ENCODE measurements around the gene CDH4. TPM values are rescaled to one million over a fixed set of nuclear protein-coding genes. Genes with fewer than 3 reads are reported as not detected.
A peak's percentile ranks its signal among the peaks of the same experiment; 100 is the strongest.

Gene CDH4
- total and polyA plus RNA-seq, 2 of the 4 experiments (the other 2 are of a cell fraction) = 1.6 to 3.5 TPM

DNA sequence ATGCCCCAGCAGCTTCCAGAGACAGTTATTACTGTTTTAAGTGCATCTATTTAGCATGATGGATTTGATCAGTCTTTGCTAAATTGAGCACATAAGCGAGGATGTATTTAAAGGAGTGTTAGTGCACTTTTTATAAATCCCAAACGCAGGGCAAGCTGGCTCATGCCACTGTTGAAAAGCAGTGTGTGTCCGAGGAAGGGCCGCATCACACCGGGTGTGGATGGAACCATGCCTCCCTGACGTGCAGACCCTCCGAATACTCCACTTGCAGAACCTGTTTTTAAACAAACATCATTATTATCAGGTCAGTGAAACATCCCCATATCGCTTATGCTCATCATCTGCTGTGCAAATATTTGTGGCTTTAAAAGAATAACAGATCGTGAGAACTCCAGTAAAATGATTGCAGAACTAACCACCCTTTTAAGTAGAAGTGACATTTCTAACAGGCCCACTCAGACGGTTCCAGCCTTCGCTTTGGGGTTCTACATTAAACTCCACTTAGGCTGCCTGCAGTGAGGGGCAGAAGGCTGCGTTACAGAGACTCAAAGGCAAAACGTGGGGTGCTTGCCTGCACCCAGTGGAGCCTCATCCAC is 190.1 kb downstream of the CDH4 start:
- Histone ChIP-seq H3K4me1 (ENCODE audit: control insufficient read depth, insufficient read depth, low read length) (0 out of 2 replicates have a peak, but pooled peaks cover 2% of the 10 kb centered on the region), H3K36me3 (ENCODE audit: control insufficient read depth, insufficient read depth, low read length) (no peaks in the 10 kb centered on the region), H3K79me1 (ENCODE audit: low read depth in 1 of 2, low read length in 2 of 2) (no peaks in the 10 kb centered on the region; a peak in 1 of 4 replicates), H3K9me3 (ENCODE audit: control insufficient read depth, insufficient read depth, low read length) (no peaks in the 10 kb centered on the region), H3K4me2 (ENCODE audit: low read depth, low read length) (no peak overlapping the region), H4K5ac (ENCODE audit: low read depth, low read length) (no peak overlapping the region), H3K27me3 (ENCODE audit: control insufficient read depth, insufficient read depth, low read length) (peaks cover 3% of the 10 kb centered on the region), H2AFZ (replicated peaks; ENCODE audit: low read length, poor library complexity) (no peak overlapping the region), H2BK5ac (ENCODE audit: low read depth, low read length, poor library complexity, severe bottlenecking) (no peak overlapping the region), H3K4me3 (ENCODE audit: insufficient read depth, low read depth, low read length) (no peak overlapping the region), H3K27ac (ENCODE audit: insufficient read depth, low read length) (no peak overlapping the region), H3K56ac (ENCODE audit: extremely low read depth, insufficient read depth, low read length) (no peak overlapping the region), H3K23ac (ENCODE audit: low read depth, low read length) (no peak overlapping the region), H3K9me1 (ENCODE audit: insufficient read depth, low read length) (peaks cover 8% of the 10 kb centered on the region; the same call in 1 of the 2 replicates), H3K18ac (ENCODE audit: low read depth, low read length) (no peak overlapping the region), H4K20me1 (ENCODE audit: insufficient read depth, low read length) (no peaks in the 10 kb centered on the region), H3K14ac (replicated peaks; ENCODE audit: low read depth, low read length) (no peak overlapping the region), H3K9ac (ENCODE audit: low read depth, low read length) (no peak overlapping the region), H2BK15ac (ENCODE audit: low read depth, low read length) (no peak overlapping the region), H3K4ac (ENCODE audit: low read depth, low read length) (no peak overlapping the region), H4K8ac (ENCODE audit: low read depth in 2 of 2, low read length in 2 of 2) (no peak overlapping the region), H2AK5ac (ENCODE audit: low read depth, low read length) (no peak overlapping the region), H2AK9ac (replicated peaks; ENCODE audit: low read depth, low read length, poor library complexity) (no peak overlapping the region), H2BK20ac (ENCODE audit: low read depth, low read length) (no peak overlapping the region), H2BK120ac (ENCODE audit: low read depth, low read length) (no peak overlapping the region), H4K91ac (ENCODE audit: insufficient read depth, low read depth, low read length) (no peak overlapping the region)
- ATAC-seq (ENCODE audit: low read depth) (no peak; the same call in 1 of the 2 replicates), DNase-seq (peak; percentile 29)
- intact Hi-C loops (cut with micrococcal nuclease) = no loop called here
- dilution Hi-C loops (cut with HindIII; ENCODE audit: low sequenced_read_pairs, unreplicated experiment) = no loop called here
- POLR2A ChIA-PET (ENCODE audit: unreplicated experiment) = no interaction called here
- in situ Hi-C loops (cut with MboI; ENCODE audit: low sequenced_read_pairs) = no loop called here
- WGBS, 2 experiments (ENCODE audit: extremely low coverage in 2 of 2, insufficient read length in 1 of 2) = 53% methylated on average over 7 of the region's 13 CpGs; no CpG with 5 or more reads in 1 of the 2 experiments
- TF ChIP-seq MAFK (IDR thresholded peaks at IDR 0.05; ENCODE audit: low read depth, low read length) (no peak), NFE2L2 (IDR thresholded peaks at IDR 0.05; ENCODE audit: low read depth, low read length) (no peak), FOS (IDR thresholded peaks at IDR 0.05; ENCODE audit: low read depth, low read length) (no peak), MXI1 (IDR thresholded peaks at IDR 0.05; ENCODE audit: borderline replicate concordance, low read depth, low read length) (no peak), CEBPB (IDR thresholded peaks at IDR 0.05; ENCODE audit: low read depth, low read length) (no peak), RCOR1 (IDR thresholded peaks at IDR 0.05; ENCODE audit: insufficient replicate concordance, low read length) (no peak), RAD21 (IDR thresholded peaks at IDR 0.05; ENCODE audit: low read length) (no peak), BHLHE40 (IDR thresholded peaks at IDR 0.05; ENCODE audit: low read depth, low read length) (no peak), SMC3 (IDR thresholded peaks at IDR 0.05; ENCODE audit: low read depth, low read length) (no peak), CHD1 (IDR thresholded peaks at IDR 0.05; ENCODE audit: low read depth, low read length) (no peak)
- TF ChIP-seq, protein P1, sequence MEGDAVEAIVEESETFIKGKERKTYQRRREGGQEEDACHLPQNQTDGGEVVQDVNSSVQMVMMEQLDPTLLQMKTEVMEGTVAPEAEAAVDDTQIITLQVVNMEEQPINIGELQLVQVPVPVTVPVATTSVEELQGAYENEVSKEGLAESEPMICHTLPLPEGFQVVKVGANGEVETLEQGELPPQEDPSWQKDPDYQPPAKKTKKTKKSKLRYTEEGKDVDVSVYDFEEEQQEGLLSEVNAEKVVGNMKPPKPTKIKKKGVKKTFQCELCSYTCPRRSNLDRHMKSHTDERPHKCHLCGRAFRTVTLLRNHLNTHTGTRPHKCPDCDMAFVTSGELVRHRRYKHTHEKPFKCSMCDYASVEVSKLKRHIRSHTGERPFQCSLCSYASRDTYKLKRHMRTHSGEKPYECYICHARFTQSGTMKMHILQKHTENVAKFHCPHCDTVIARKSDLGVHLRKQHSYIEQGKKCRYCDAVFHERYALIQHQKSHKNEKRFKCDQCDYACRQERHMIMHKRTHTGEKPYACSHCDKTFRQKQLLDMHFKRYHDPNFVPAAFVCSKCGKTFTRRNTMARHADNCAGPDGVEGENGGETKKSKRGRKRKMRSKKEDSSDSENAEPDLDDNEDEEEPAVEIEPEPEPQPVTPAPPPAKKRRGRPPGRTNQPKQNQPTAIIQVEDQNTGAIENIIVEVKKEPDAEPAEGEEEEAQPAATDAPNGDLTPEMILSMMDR (conservative IDR thresholded peaks at IDR 0.05; ENCODE audit: low read depth, low read length) = no peak
- no TSS peak for BruUV-seq (replicated peaks)
- CTCF ChIA-PET = no interaction called here

Measured in IMR-90 (cell line).